Panc1 (cell line): Measurements from ENCODE around the gene NASP. TPM values are rescaled to one million over a fixed set of nuclear protein-coding genes. Genes with fewer than 3 reads are reported as not detected.

Source experiments
- ATAC-seq: fragments of 200-7000 bp; cut with Tn5 transposase; 2 replicates; pipeline ENCODE4 v1.9.1; 2020; ENCODE audit warnings: mild to moderate bottlenecking, moderate library complexity
- BruUV-seq: library from RNA; stranded (reverse); fragments of 400-500 nt; replicated peaks from 2 replicates; lab custom pipeline; 2021; lab: Mats Ljungman, UMichigan
- CTCF ChIA-PET: fragments of 300-600 bp; sonication (Branson Sonifier 250); formaldehyde crosslinking; loops from one replicate; lab custom pipeline; 2022; ENCODE audit warnings: antibody characterized with exemption; lab: Charles Lee
- POLR2A ChIA-PET: fragments of 300-600 bp; sonication (Branson Sonifier 250); formaldehyde crosslinking; loops from one replicate; lab custom pipeline; 2022; ENCODE audit warnings: antibody characterized with exemption; lab: Charles Lee
- DNase-seq: peaks from one replicate; pipeline ENCODE4 v3.0.0-alpha.2; 2010; ENCODE audit warnings: low read depth, low spot score
- H3K27ac ChIP-seq: 2 replicates; pipeline ENCODE4 v1.5.1; 2011; ENCODE audit warnings: mild to moderate bottlenecking, low read length, inconsistent platforms
- H3K27me3 ChIP-seq: fragments of 200-500 bp; sonication (Bioruptor generic); 2 replicates; pipeline ENCODE4 v1.6.0; 2014; ENCODE audit warnings: low read length, inconsistent platforms; ENCODE audit not compliant: control insufficient read depth, insufficient read depth
- H3K36me3 ChIP-seq: fragments of 200-500 bp; sonication (Bioruptor generic); 2 replicates; pipeline ENCODE4 v1.5.1; 2014; ENCODE audit warnings: inconsistent platforms, mild to moderate bottlenecking, low read length, moderate library complexity; ENCODE audit not compliant: control insufficient read depth, insufficient read depth
- H3K4me1 ChIP-seq: 2 replicates; pipeline ENCODE4 v1.5.1; 2011; ENCODE audit warnings: inconsistent platforms, mild to moderate bottlenecking, low read length, moderate library complexity; ENCODE audit not compliant: control insufficient read depth, insufficient read depth
- H3K4me3 ChIP-seq, 2 experiments: 2 replicates each; pipeline ENCODE4 v1.5.1; 2011 to 2012; ENCODE audit warnings: low read depth in 2 of 2, low read length in 2 of 2, mild to moderate bottlenecking in 2 of 2, inconsistent platforms in 1 of 2, moderate library complexity in 1 of 2
- H3K9me3 ChIP-seq: fragments of 200-500 bp; sonication (Bioruptor generic); 2 replicates; pipeline ENCODE4 v1.5.1; 2014; ENCODE audit warnings: low read depth, mild to moderate bottlenecking, inconsistent platforms, low read length, moderate library complexity; ENCODE audit not compliant: control insufficient read depth, insufficient read depth
- POLR2AphosphoS5 ChIP-seq: IDR thresholded peaks from 2 replicates; pipeline ENCODE4 v1.6.1; 2012; ENCODE audit warnings: mild to moderate bottlenecking, low read depth, low read length, moderate library complexity
- SIN3A ChIP-seq: IDR thresholded peaks from 2 replicates; pipeline ENCODE4 v1.6.1; 2012; ENCODE audit warnings: low read depth, mild to moderate bottlenecking, low read length, moderate library complexity, borderline replicate concordance; ENCODE audit not compliant: insufficient read depth
- TCF7L2 ChIP-seq: IDR thresholded peaks from 2 replicates; pipeline ENCODE4 v1.6.1; 2011; ENCODE audit warnings: mild to moderate bottlenecking, low read depth, low read length, inconsistent platforms
- in situ Hi-C: cut with HindIII; loops from 2 replicates; pipeline ENCODE4 v1.10.0; 2016; ENCODE audit warnings: low sequenced_read_pairs, low pct_unique_long_range_greater_than_20kb
- intact Hi-C: fragments of 100-400 bp; cut with micrococcal nuclease; formaldehyde crosslinking; loops from one replicate; pipeline ENCODE4 v1.10.0; 2022; ENCODE audit not compliant: unreplicated experiment
- total RNA-seq: library from RNA; stranded (reverse); gene quantifications from one replicate; pipeline ENCODE4 v1.2.1, GENCODE V29; 2021; ENCODE audit not compliant: unreplicated experiment
- TF ChIP-seq, protein P1 (sequence below): fragments of 450-650 bp; IDR thresholded peaks from 2 replicates; pipeline ENCODE4 v1.5.1; 2017; ENCODE audit warnings: mild to moderate bottlenecking
- TF ChIP-seq, protein P2 (sequence below), 2 experiments: IDR thresholded peaks; 2 replicates each; pipeline ENCODE4 v1.6.1; 2011 to 2012; ENCODE audit warnings: low read depth in 2 of 2, control low read depth in 1 of 2, low read length in 1 of 2, mild to moderate bottlenecking in 1 of 2, moderate library complexity in 1 of 2; ENCODE audit not compliant: insufficient read depth in 1 of 2

NASP gene
- total RNA-seq, 1 experiment from 2014 or later = 193 TPM

DNA sequence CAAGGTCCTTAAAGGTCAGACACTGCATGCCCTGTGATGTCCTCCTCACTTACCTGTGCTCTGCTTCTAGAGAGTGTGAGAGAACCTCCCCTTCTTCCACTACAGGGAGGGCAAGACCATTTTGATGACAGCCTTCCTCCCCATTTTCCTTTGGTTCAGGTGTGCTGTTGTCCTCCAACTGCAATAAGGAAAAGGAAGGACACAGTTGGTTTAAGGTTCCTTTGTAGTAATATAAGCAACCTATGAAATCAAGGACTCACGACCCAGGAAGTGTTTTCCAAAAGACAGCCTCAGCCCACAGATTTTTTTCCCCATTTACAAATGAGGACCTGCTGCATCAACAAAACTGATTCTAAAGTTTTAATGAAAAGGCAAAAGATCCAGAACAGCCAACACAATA is 46.6 kb downstream of the NASP start:
- DNase-seq (no peak), ATAC-seq (no peak)
- BruUV-seq = no TSS peak
- H3K4me3 ChIP-seq = no peak overlapping the region
- in situ Hi-C loops = no loop called here
- TF ChIP-seq, protein P1, sequence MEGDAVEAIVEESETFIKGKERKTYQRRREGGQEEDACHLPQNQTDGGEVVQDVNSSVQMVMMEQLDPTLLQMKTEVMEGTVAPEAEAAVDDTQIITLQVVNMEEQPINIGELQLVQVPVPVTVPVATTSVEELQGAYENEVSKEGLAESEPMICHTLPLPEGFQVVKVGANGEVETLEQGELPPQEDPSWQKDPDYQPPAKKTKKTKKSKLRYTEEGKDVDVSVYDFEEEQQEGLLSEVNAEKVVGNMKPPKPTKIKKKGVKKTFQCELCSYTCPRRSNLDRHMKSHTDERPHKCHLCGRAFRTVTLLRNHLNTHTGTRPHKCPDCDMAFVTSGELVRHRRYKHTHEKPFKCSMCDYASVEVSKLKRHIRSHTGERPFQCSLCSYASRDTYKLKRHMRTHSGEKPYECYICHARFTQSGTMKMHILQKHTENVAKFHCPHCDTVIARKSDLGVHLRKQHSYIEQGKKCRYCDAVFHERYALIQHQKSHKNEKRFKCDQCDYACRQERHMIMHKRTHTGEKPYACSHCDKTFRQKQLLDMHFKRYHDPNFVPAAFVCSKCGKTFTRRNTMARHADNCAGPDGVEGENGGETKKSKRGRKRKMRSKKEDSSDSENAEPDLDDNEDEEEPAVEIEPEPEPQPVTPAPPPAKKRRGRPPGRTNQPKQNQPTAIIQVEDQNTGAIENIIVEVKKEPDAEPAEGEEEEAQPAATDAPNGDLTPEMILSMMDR = no peak
- TF ChIP-seq, protein P2, sequence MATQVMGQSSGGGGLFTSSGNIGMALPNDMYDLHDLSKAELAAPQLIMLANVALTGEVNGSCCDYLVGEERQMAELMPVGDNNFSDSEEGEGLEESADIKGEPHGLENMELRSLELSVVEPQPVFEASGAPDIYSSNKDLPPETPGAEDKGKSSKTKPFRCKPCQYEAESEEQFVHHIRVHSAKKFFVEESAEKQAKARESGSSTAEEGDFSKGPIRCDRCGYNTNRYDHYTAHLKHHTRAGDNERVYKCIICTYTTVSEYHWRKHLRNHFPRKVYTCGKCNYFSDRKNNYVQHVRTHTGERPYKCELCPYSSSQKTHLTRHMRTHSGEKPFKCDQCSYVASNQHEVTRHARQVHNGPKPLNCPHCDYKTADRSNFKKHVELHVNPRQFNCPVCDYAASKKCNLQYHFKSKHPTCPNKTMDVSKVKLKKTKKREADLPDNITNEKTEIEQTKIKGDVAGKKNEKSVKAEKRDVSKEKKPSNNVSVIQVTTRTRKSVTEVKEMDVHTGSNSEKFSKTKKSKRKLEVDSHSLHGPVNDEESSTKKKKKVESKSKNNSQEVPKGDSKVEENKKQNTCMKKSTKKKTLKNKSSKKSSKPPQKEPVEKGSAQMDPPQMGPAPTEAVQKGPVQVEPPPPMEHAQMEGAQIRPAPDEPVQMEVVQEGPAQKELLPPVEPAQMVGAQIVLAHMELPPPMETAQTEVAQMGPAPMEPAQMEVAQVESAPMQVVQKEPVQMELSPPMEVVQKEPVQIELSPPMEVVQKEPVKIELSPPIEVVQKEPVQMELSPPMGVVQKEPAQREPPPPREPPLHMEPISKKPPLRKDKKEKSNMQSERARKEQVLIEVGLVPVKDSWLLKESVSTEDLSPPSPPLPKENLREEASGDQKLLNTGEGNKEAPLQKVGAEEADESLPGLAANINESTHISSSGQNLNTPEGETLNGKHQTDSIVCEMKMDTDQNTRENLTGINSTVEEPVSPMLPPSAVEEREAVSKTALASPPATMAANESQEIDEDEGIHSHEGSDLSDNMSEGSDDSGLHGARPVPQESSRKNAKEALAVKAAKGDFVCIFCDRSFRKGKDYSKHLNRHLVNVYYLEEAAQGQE (IDR thresholded peaks at IDR 0.05; ENCODE audit: insufficient read depth in 1 of 2, low read depth in 2 of 2, low read length in 1 of 2) = no peak
- TF ChIP-seq SIN3A (no peak), TCF7L2 (no peak), POLR2AphosphoS5 (no peak)
- intact Hi-C loops = no loop called here
- no peaks in the 10 kb centered on the region for H3K9me3 ChIP-seq
- H3K27me3 ChIP-seq = no peaks in the 10 kb centered on the region
- no peaks in the 10 kb centered on the region for H3K4me1 ChIP-seq
- peaks cover 50% of the 10 kb centered on the region for H3K36me3 ChIP-seq
- H3K27ac ChIP-seq = no peak overlapping the region
- CTCF ChIA-PET = no interaction called here
- POLR2A ChIA-PET = interaction anchor here (0.6 kb wide), 1 partner anchor 44 kb away, joined by 12 read pairs; no protein-coding TSS in a partner anchor

DNA sequence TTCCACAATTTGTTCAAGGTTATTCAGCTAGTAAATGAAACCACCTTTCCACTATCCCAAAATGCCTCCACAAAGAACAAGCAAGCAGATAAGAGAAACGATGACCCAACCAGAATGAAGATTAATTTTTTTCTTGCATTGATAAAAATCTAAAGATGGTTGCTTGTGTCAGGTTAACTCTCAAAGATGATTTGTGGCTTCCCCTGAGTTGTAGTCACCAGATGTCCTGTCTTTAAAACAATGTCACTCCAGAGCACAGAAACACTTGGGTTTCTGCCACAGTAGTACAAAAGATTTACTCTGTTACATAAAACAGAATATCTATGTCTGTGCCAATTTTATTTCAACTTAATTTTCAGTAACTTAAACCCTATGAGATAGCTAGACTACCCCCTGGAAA is 51.4 kb downstream of the NASP start:
- POLR2A ChIA-PET = interaction anchor here (0.5 kb wide), 1 partner anchor 45 kb away, joined by 5 read pairs; no protein-coding TSS in a partner anchor

More for the DNA sequence above, 51.4 kb downstream of the NASP start:
- no TSS peak for BruUV-seq
- Histone ChIP-seq H3K27me3 (no peaks in the 10 kb centered on the region), H3K27ac (no peak overlapping the region), H3K36me3 (peaks cover 49% of the 10 kb centered on the region), H3K4me1 (no peaks in the 10 kb centered on the region), H3K4me3 (no peak overlapping the region), H3K9me3 (no peaks in the 10 kb centered on the region)
- in situ Hi-C loops (no loop called here), intact Hi-C loops (no loop called here)
- CTCF ChIA-PET = no interaction called here
- ATAC-seq (no peak), DNase-seq (no peak)
- TF ChIP-seq, protein P2 (IDR thresholded peaks at IDR 0.05; ENCODE audit: insufficient read depth in 1 of 2, low read depth in 2 of 2, low read length in 1 of 2) = no peak
- TF ChIP-seq POLR2AphosphoS5 (no peak), TCF7L2 (no peak)
- TF ChIP-seq, protein P1 = no peak
